Measurements from ENCODE around the gene FAM20C.

- TF ChIP-seq CTCF (IDR thresholded peaks at IDR 0.05) (no peak), POLR2A (IDR thresholded peaks at IDR 0.05) (no peak), POLR2AphosphoS5 (IDR thresholded peaks at IDR 0.05) (no peak)
Observed at GRCh38 chr7:246451-246850, 54.1 kb downstream of the FAM20C start.

Measured in gastroesophageal sphincter (tissue), 3 donors.